PC-9 (cell line): ENCODE data around the gene SPATA12. TPM values are rescaled to one million over a fixed set of nuclear protein-coding genes. Genes with fewer than 3 reads are reported as not detected.

Experiments used
- BruUV-seq: library from RNA; stranded (reverse); fragments of 400-500 nt; replicated peaks from 2 replicates; lab custom pipeline; 2021; lab: Mats Ljungman, UMichigan
- CTCF ChIA-PET: fragments of 300-600 bp; sonication (Branson Sonifier 250); formaldehyde crosslinking; loops from one replicate; lab custom pipeline; 2022; ENCODE audit warnings: antibody characterized with exemption; lab: Charles Lee
- POLR2A ChIA-PET: fragments of 300-600 bp; sonication (Branson Sonifier 250); formaldehyde crosslinking; loops from one replicate; lab custom pipeline; 2022; ENCODE audit warnings: antibody characterized with exemption; ENCODE audit not compliant: unreplicated experiment; lab: Charles Lee
- DNase-seq, 2 experiments: peaks; one replicate each; pipeline versions ENCODE4 v3.0.0 to v3.0.0-alpha.2; 2015 to 2022; ENCODE audit warnings: mixed read lengths in 1 of 2
- H2AFZ ChIP-seq: fragments of 200-600 bp; sonication (generic); 2 replicates; pipeline ENCODE4 v1.8.1; 2017; ENCODE audit warnings: antibody characterized with exemption
- H3F3A ChIP-seq: fragments of 200-600 bp; sonication (generic); 2 replicates; pipeline ENCODE4 v1.8.1; 2017; ENCODE audit warnings: antibody characterized with exemption, mild to moderate bottlenecking, low read depth; ENCODE audit not compliant: insufficient read depth
- H3K27ac ChIP-seq: fragments of 200-600 bp; sonication (generic); 2 replicates; pipeline ENCODE4 v1.6.1; 2016; ENCODE audit warnings: mixed run types
- H3K27me3 ChIP-seq: fragments of 200-600 bp; sonication (generic); 2 replicates; pipeline ENCODE4 v1.6.1; 2016; ENCODE audit warnings: low read depth, mixed run types; ENCODE audit not compliant: insufficient read depth
- H3K36me3 ChIP-seq: fragments of 200-600 bp; sonication (generic); 2 replicates; pipeline ENCODE4 v1.6.1; 2016; ENCODE audit warnings: low read depth, mixed run types
- H3K4me1 ChIP-seq: fragments of 200-600 bp; sonication (generic); replicated peaks from 2 replicates; pipeline ENCODE4 v1.6.1; 2016; ENCODE audit warnings: mixed run types; ENCODE audit not compliant: insufficient read depth
- H3K4me2 ChIP-seq: fragments of 200-600 bp; sonication (generic); 2 replicates; pipeline ENCODE4 v1.6.1; 2017; ENCODE audit warnings: mixed run types
- H3K4me3 ChIP-seq: fragments of 200-600 bp; sonication (generic); 2 replicates; pipeline ENCODE4 v1.6.1; 2016; ENCODE audit warnings: mixed run types
- H3K79me2 ChIP-seq: fragments of 200-600 bp; sonication (generic); 2 replicates; pipeline ENCODE4 v1.6.1; 2017; ENCODE audit warnings: low read depth, mixed run types
- H3K9me2 ChIP-seq: fragments of 200-600 bp; sonication (generic); 2 replicates; pipeline ENCODE4 v1.8.1; 2017; ENCODE audit warnings: mild to moderate bottlenecking; ENCODE audit not compliant: insufficient read depth
- H3K9me3 ChIP-seq: fragments of 200-600 bp; sonication (generic); 2 replicates; pipeline ENCODE4 v1.8.1; 2016; ENCODE audit warnings: low read depth; ENCODE audit not compliant: insufficient read depth
- H4K20me1 ChIP-seq: fragments of 200-600 bp; sonication (generic); 2 replicates; pipeline ENCODE4 v1.8.1; 2017; ENCODE audit not compliant: insufficient read depth
- CTCF ChIP-seq: fragments of 200-600 bp; sonication (generic); conservative IDR thresholded peaks from 2 replicates; pipeline ENCODE4 v1.6.1; 2017; ENCODE audit warnings: mixed run types, antibody characterized with exemption, mild to moderate bottlenecking, moderate library complexity
- EZH2 ChIP-seq: fragments of 200-600 bp; sonication (generic); IDR thresholded peaks from 2 replicates; pipeline ENCODE4 v1.8.0; 2017; ENCODE audit warnings: antibody characterized with exemption, low read depth
- intact Hi-C: fragments of 100-400 bp; cut with micrococcal nuclease; formaldehyde crosslinking; loops from one replicate; pipeline ENCODE4 v1.10.0; 2022; ENCODE audit not compliant: unreplicated experiment
- total RNA-seq: library from RNA; stranded (reverse); gene quantifications from 2 replicates; pipeline ENCODE4 v1.2.3, GENCODE V29; 2021

Gene SPATA12
- total RNA-seq, 1 experiment from 2014 or later: 0.57 TPM

- TSS peak; percentile 30 for BruUV-seq
- intact Hi-C loops: loop anchor here (1.0 to 2.0 kb wide), 3 partner anchors 17 to 70 kb away; partner anchors contain the start of gene SPATA12
- DNase-seq: no peak
- H3K9me2 ChIP-seq: no peaks in the 10 kb centered on the region
- no peaks in the 10 kb centered on the region for H3K9me3 ChIP-seq
- H4K20me1 ChIP-seq: no peaks in the 10 kb centered on the region
- H3K79me2 ChIP-seq: peaks cover 54% of the 10 kb centered on the region
- H3K4me3 ChIP-seq: peak overlapping the region; percentile 95
- H2AFZ ChIP-seq: peak overlapping the region; percentile 85; the same call in 1 of the 2 replicates
- peak overlapping the region; percentile 89 for H3K27ac ChIP-seq
- CTCF ChIA-PET: interaction anchor here (0.7 to 1.3 kb wide), 2 partner anchors 14 to 72 kb away, joined by 3 to 9 read pairs; no protein-coding TSS in a partner anchor
- no peak for TF ChIP-seq CTCF
- TF ChIP-seq EZH2: no peak
- H3K4me1 ChIP-seq: peaks cover 25% of the 10 kb centered on the region
- POLR2A ChIA-PET: interaction anchor here (0.6 to 1.2 kb wide), 2 partner anchors 70 to 280 kb away, joined by 3 to 4 read pairs; no protein-coding TSS in a partner anchor
- H3F3A ChIP-seq: peaks cover 5% of the 10 kb centered on the region; the same call in 1 of the 2 replicates
- H3K4me2 ChIP-seq: peak overlapping the region; percentile 89
- H3K36me3 ChIP-seq: peaks cover 5% of the 10 kb centered on the region
- H3K27me3 ChIP-seq: no peaks in the 10 kb centered on the region
These were observed 17.3 kb downstream of the SPATA12 start for GRCh38 chr3:57077630-57078343.

- TF ChIP-seq EZH2 (no peak), CTCF (no peak)
- H4K20me1 ChIP-seq: no peaks in the 10 kb centered on the region
- H3K9me2 ChIP-seq: no peaks in the 10 kb centered on the region
- H3K36me3 ChIP-seq: peaks cover 5% of the 10 kb centered on the region
- H3K9me3 ChIP-seq: no peaks in the 10 kb centered on the region
- H3K4me3 ChIP-seq: peak overlapping the region; percentile 95
- no peak for DNase-seq
- H3K79me2 ChIP-seq: peaks cover 52% of the 10 kb centered on the region
- H2AFZ ChIP-seq: peak overlapping the region; percentile 85; the same call in 1 of the 2 replicates
- peak overlapping the region; percentile 89 for H3K27ac ChIP-seq
- no peaks in the 10 kb centered on the region for H3K27me3 ChIP-seq
- ChIA-PET CTCF (interaction anchor here (0.7 to 1.3 kb wide), 2 partner anchors 15 to 72 kb away, joined by 3 to 9 read pairs; no protein-coding TSS in a partner anchor), POLR2A (interaction anchor here (1.2 kb wide), 1 partner anchor 71 kb away, joined by 3 read pairs; no protein-coding TSS in a partner anchor)
- H3K4me1 ChIP-seq: peaks cover 30% of the 10 kb centered on the region
- H3F3A ChIP-seq: peaks cover 10% of the 10 kb centered on the region; the same call in 1 of the 2 replicates
- intact Hi-C loops: loop anchor here (1.0 to 2.0 kb wide), 3 partner anchors 18 to 71 kb away; partner anchors contain the start of gene SPATA12
- peak overlapping the region; percentile 89 for H3K4me2 ChIP-seq
- no TSS peak for BruUV-seq
These were observed 17.8 kb downstream of the SPATA12 start for GRCh38 chr3:57078344-57078634.

- ChIA-PET POLR2A (interaction anchor here (0.6 to 1.2 kb wide), 3 partner anchors 11 to 379 kb away, joined by 3 read pairs; no protein-coding TSS in a partner anchor), CTCF (no interaction called here)
- intact Hi-C loops: loop anchor here (1.0 to 2.0 kb wide), 3 partner anchors 19 to 72 kb away; partner anchors contain the start of gene SPATA12
- peak overlapping the region; percentile 89 for H3K4me2 ChIP-seq
- H3K27ac ChIP-seq: peak overlapping the region; percentile 89
- DNase-seq: peak; percentile 68 to 80
- no TSS peak for BruUV-seq
- H3K79me2 ChIP-seq: peaks cover 46% of the 10 kb centered on the region
- no peaks in the 10 kb centered on the region for H3K9me2 ChIP-seq
- peak overlapping the region; percentile 85 for H2AFZ ChIP-seq
- H4K20me1 ChIP-seq: no peaks in the 10 kb centered on the region
- H3K9me3 ChIP-seq: no peaks in the 10 kb centered on the region
- peak overlapping the region; percentile 95 for H3K4me3 ChIP-seq
- peaks cover 16% of the 10 kb centered on the region; the same call in 1 of the 2 replicates for H3F3A ChIP-seq
- peaks cover 5% of the 10 kb centered on the region for H3K36me3 ChIP-seq
- H3K4me1 ChIP-seq: peaks cover 35% of the 10 kb centered on the region
- TF ChIP-seq CTCF (0 out of 2 replicates have a peak, but pooled peaks have one; percentile 18), EZH2 (no peak)
- H3K27me3 ChIP-seq: no peaks in the 10 kb centered on the region
These were observed 18.4 kb downstream of the SPATA12 start for GRCh38 chr3:57078635-57079473.
